ENCODE data around the gene FAM193B. TPM values are rescaled to one million over a fixed set of nuclear protein-coding genes. Genes with fewer than 3 reads are reported as not detected.

Gene FAM193B
- total RNA-seq (2022; extraction: Qiagen RNA extraction; ENCODE audit: low read depth): 18.0 to 33.3 TPM (median 28.4 TPM) in 5 replicates

DNA sequence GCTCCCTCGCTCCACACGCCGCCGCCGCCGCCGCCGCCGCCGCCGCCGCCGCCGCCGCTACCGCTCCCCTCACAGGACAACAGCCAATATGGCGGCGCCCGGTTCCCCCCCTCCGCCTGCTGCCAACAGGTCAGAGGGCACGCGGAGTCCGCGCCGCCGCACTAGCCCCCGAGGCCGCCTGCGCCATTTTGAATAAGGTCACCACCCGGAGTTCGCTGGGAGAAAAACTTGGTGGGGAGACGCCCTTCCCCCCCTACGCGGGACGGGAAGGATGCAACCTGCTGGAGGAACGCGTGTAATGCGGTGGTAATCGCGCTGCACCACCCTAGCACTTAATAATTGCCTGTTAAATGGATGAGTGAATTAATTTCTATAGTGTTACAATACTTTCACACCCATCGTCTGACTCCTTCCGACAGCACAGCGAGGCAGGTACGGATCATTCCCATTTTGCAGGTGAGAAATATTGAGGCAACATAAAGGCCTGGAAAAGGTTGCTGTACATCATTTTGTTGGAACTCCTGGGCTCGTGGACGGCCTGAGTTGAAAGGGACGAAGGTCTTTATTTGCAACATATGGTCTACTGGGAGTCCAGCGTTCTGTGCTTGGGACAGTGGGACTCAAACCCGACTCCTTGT, at the start of gene FAM193B:
Gene FAM193B, minus strand, starts transcription at position 90 of the 638 bp plus-strand sequence. CDS start 105 bp downstream, outside the sequence.

DNA sequence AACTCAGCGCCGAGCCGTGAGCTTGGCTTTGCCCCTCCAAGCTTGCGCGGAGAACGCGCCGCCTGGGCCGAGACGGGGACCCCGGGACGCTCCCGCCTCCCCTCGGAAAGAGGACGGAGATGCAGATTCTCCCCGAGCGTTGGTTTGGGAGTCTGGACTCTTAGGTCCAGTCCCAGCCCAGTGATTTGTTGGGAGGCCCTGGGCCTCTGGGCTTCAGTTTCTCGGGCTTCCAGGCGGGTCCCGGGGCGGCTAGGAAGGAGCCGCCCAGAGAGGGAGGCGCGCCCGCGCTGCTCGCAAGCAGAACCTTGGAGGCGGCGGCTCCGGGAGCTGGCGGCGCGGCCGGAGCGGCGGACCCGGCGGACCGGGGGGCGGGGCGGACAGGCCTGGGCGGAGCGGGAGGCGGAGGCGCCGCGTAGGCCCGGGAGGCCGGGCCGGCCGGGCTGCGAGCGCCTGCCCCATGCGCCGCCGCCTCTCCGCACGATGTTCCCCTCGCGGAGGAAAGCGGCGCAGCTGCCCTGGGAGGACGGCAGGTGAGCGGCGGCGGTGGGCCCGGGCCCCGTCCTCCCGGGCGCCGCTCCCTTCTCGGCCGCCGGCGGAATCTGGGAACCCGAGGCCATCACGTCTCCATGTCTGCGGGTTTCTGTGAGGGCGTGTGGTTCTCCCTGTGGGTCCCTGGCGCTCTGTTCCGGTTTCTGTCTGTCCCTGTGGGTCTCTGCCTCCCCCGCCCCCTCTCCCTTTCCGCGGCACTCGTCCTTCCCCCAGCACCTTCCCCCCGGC, 45.6 kb upstream of the FAM193B start, which contains the start of gene B4GALT7:
Gene B4GALT7, plus strand, starts transcription at position 402 of the 777 bp plus-strand sequence. Its CDS starts 79 bp downstream, at position 481.

DNA sequence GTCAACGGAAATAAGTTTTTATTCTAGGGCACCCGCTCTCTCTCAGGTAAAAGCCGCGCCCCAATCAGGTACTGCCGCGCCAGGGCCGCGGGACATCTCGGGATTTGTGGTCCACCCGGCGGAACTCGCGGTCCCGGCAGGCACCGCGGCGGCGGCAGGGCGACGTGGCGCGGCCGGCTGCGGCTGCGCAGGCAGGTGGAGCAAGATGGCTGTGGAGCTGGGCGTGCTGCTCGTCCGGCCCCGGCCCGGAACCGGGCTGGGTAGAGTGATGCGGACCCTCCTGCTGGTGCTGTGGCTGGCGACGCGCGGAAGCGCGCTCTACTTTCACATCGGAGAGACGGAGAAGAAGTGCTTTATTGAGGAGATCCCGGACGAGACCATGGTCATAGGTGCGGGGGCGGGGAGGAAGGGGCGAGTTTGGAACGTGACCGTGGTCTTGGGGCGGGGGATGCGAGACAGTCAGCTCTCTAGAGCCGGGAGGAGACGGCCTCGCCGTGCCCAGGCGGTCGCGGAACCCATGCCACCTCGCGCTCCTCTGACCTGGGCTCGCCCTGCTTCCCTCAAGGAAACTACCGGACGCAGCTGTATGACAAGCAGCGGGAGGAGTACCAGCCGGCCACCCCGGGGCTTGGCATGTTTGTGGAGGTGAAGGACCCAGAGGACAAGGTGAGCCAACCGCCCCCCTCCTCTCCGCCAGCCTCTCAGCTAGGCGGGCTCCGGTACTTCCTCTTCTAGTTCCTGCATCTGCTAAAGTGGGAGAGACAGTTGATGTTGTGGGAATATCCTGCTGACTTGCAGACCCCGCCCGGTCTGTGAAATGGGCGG, 37.9 kb upstream of the FAM193B start, which contains the start of gene TMED9:
Gene TMED9, plus strand, starts transcription at position 194 of the 825 bp plus-strand sequence. Its CDS starts 12 bp downstream, at position 206.

DNA sequence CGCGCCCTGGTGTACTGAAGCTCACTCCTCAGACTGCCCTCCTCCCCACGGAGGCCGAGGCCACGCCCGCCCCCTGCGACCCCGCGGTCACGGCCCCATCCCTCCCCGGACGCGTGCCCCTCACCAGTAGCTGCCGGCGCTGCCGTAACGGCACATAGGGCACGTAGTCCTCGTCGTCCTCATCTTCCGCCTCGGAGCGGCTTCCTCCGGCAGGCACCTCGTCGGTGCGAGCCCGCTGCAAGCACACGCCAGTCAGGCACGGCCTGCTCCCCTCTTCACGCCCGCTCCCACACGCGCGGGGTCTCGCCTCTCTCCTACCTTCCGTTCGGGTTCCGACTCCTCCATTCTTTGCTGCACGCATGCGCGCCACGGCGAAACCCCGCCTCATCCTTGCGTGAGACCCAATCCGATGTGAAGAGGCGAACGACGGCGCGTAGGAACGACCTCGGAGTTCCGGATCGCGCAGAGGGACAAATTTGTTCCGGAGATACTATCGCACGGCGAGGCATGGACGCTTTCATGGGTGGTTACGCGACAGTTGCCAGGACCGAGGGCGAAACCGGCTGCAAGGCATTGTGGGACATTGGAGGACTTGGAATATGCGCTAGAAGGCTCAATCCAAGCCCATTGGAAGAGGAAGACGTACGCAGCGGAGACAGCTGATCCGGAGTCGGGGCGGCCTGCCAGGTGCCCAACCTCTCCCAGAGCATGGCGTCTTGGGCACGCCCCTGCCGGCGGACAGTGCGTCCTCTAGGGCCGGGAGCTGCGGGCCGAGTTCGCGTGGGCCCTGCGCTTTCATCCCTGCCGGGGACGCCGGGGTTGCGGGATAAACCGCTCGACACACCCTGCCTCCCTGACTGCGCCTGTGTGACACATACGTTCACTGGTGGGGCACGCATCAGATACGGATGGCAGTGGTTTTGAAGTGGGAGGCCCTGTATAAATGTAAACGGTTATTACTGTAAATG, 37.5 kb downstream of the FAM193B start, which contains the start of gene DDX41:
Gene DDX41, minus strand, starts transcription at position 361 of the 968 bp plus-strand sequence. Its CDS starts 16 bp downstream, at position 345.

DNA sequence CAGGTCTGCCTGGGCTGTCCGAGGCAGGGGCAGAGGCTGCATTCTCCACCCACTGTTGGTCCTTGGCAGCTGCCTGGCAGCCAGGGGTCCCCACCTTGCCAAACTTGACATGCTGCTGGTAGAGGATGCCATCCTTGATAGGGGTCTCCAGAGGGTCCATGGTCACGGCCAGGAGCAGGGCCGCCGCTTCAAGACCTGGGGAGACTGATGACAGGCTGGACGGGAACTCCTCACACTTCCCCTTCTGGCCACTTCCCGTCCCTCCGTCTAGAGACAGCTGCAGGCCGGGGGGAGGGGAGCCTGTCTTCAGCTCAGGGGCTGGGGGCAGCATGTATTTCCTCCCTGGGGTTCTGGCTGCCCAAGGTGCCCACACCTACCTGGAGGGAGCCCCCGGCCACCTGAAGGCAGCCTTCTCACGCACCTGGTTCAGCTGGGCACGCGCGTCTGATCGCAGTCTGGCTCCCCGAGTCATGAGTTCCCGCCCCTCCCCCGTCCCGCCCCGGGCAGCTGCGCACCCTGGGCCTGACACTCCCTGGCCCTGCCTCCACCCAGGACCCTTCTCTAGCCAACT, 44.9 kb downstream of the FAM193B start, which contains the start of gene DOK3:
Gene DOK3, minus strand, starts transcription at position 446 of the 571 bp plus-strand sequence. Its CDS starts 286 bp downstream, at position 160.

DNA sequence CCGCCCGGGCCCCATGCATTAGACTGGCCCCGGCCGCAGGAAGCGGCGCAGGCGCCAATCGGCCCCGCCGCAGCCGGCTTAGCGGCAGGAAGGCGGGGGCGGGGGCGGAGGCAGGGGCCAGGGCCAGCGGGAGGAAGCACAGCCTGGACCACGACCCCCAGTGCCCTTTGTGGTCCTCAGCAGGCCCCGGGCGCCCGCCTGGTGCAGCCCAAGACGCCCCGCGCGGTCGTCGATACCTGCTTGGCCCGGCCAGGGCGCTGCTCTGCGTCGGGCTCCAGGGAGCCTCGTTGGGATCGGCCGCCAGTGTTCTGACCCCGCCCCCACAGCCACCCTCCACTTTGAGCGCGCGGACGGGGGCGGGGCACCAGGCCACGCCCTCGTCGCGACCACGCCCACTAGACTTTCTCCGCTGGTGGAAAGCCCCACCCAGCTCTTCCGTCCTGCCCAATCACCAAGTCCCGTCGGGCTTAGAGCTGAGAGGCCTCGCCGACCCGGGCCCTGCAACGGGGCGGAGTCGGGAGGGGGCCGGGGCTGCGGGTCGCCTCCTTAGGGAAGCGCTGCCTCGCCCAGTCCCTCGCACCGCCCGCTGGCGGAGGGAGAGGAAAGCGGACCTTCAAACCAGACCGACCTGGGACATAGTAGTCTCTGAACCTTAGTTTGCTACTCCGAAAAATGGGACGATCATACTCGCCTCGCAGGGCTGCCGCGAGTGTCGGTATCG, 56.9 kb downstream of the FAM193B start, which contains the start of gene PDLIM7:
Gene PDLIM7, minus strand, starts transcription at position 313 of the 721 bp plus-strand sequence. CDS start 1,092 bp downstream, outside the sequence.

DNA sequence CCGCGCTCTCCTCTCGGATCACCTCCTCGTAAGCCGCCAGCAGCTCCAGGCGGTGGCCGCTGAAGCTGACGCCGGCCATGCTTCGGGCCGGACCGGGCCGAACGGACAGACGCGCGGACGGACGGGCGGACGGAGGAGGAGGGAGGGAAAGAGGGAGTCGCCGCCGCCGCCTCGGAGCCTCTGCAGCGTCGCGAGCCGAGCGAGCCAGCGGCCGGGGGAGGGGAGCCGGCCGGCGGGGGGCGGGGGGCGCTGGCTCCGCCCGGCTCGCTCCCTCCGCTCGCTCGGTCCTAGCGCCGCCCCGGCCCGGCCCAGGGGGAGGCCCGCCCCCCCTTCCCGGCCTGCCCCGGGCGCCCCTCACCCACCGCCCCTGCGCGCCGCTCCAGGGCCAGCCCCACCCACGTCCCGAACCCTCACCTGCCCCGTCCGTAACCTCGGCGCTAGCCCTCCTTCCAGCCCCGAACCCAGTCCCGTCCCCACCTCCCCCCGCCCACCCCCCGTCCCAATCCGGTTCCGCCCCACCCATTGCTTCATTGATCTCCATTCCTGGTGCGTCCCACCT, 80.8 kb downstream of the FAM193B start, which contains the start of gene DBN1:
Gene DBN1, minus strand, starts transcription at position 192 of the 559 bp plus-strand sequence. Its CDS starts 113 bp downstream, at position 79.

Other genes starting within 250 kb of the FAM193B start
- gene MXD3, start 242.7 kb downstream of the FAM193B start, total RNA-seq (2022; extraction: Qiagen RNA extraction; ENCODE audit: low read depth): 11.4 to 22.4 TPM (median 16.5 TPM) in 5 replicates
- gene LMAN2, start 202.9 kb downstream of the FAM193B start, total RNA-seq (2022; extraction: Qiagen RNA extraction; ENCODE audit: low read depth): 172 to 250 TPM (median 197 TPM) in 5 replicates
- gene RGS14, start 196.6 kb downstream of the FAM193B start, total RNA-seq (2022; extraction: Qiagen RNA extraction; ENCODE audit: low read depth): 2.9 to 8.2 TPM (median 6.1 TPM) in 5 replicates
- gene SLC34A1, start 170.1 kb downstream of the FAM193B start, total RNA-seq (2022; extraction: Qiagen RNA extraction; ENCODE audit: low read depth): 0.04 TPM in 1 of 5 replicates, not detected in the others
- gene PFN3, start 153.9 kb downstream of the FAM193B start, total RNA-seq (2022; extraction: Qiagen RNA extraction; ENCODE audit: low read depth): not detected in 5 replicates
- gene F12, start 145.0 kb downstream of the FAM193B start, total RNA-seq (2022; extraction: Qiagen RNA extraction; ENCODE audit: low read depth): 13.8 to 24.7 TPM (median 20.7 TPM) in 5 replicates
- gene GRK6, start 127.9 kb downstream of the FAM193B start, total RNA-seq (2022; extraction: Qiagen RNA extraction; ENCODE audit: low read depth): 22.2 to 29.4 TPM (median 24.8 TPM) in 5 replicates
- gene PRR7, start 107.7 kb downstream of the FAM193B start, total RNA-seq (2022; extraction: Qiagen RNA extraction; ENCODE audit: low read depth): 13.5 to 37.0 TPM (median 31.3 TPM) in 5 replicates
- 55.6 to 80.1 TPM (median 63.8 TPM) in 5 replicates for gene DBN1, start 80.9 kb downstream of the FAM193B start, total RNA-seq (2022; extraction: Qiagen RNA extraction; ENCODE audit: low read depth)
- gene PDLIM7, start 57.0 kb downstream of the FAM193B start, total RNA-seq (2022; extraction: Qiagen RNA extraction; ENCODE audit: low read depth): 82.0 to 110 TPM (median 88.5 TPM) in 5 replicates
- 3.3 to 7.5 TPM (median 4.3 TPM) in 5 replicates for gene DOK3, start 44.7 kb downstream of the FAM193B start, total RNA-seq (2022; extraction: Qiagen RNA extraction; ENCODE audit: low read depth)
- gene DDX41, start 37.6 kb downstream of the FAM193B start, total RNA-seq (2022; extraction: Qiagen RNA extraction; ENCODE audit: low read depth): 111 to 190 TPM (median 121 TPM) in 5 replicates
- gene TMED9, start 37.6 kb upstream of the FAM193B start, total RNA-seq (2022; extraction: Qiagen RNA extraction; ENCODE audit: low read depth): 262 to 315 TPM (median 273 TPM) in 5 replicates
- 19.6 to 29.3 TPM (median 26.1 TPM) in 5 replicates for gene B4GALT7, start 45.6 kb upstream of the FAM193B start, total RNA-seq (2022; extraction: Qiagen RNA extraction; ENCODE audit: low read depth)
- gene FAM153A, start 228.3 kb upstream of the FAM193B start, total RNA-seq (2022; extraction: Qiagen RNA extraction; ENCODE audit: low read depth): not detected in 5 replicates

Data from A549 treated with DMSO at 1 μM for 4 hours (cell line).